GM18499 (cell line): Measurements from ENCODE around the gene KIF17.
"Not testable (repeated sequence)": the region's sequence is repeated elsewhere in the genome, so short reads cannot be mapped to it uniquely, and the experiment has no call there.

ENCODE experiments used
- ATAC-seq: cut with Tn5 transposase; IDR thresholded peaks from one replicate; pipeline ENCODE4 v1.9.1; 2021; ENCODE audit warnings: moderate number of reproducible peaks; ENCODE audit not compliant: insufficient read depth, unreplicated experiment

The KIF17 gene

DNA sequence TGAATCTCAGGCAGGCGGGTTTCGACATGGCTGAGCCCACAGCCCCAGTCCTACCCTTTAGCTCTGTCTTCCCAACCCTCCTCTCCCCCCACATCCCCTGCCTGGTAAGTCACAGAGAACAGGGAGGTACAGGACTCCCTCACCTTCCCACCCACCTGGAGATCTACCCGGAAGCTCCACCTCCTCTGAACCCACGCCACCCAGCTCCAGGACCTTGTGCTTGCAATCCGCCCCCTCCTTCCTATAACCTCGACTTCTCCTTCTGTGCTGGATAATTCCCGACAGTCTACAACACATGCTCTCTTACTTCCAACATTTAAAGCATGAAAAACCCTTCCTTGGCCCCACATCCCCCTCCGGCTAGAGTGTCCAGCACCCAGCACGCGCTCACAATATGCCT, 22.3 kb downstream of the KIF17 start:
- no peak for ATAC-seq

DNA sequence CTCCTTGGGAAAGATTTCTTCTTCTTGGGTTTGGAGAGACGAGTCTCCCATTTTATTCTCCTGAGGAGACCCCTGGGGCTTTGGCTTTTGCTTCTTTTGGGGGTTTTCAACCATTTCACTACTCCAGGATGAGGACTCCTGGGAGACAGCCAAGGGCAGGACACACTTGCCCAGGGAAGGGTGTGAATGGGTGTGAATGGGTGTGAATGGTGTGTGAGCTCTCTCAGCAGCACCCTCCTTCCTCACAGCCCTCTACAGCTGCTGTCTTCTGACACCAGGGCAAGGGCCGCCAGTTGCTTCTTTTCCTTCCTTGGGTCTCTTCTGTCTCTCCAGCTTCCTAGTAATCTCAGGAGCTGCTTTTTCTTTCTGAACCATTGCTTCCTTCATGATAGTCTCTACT, 24.2 kb downstream of the KIF17 start:
- ATAC-seq: no peak

DNA sequence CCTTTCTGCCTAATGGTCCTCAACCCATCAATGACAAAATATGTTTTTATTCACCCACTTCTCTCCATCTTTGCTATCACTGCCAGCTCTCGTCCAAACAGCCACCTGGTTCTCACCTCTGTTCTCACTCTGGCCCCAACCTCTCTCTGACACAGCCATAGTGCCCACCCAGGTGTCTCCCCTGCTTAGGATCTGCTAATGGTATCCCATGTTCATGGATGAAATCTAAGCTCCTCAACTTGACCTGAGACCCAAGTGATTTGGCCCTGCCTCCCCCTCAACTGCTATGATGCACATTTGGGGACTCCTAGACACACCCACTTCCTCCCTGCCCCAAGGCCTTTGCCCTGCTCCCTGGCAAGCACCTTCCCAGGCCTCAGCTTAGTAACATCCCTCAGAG, 25.9 kb downstream of the KIF17 start:
- no peak for ATAC-seq

DNA sequence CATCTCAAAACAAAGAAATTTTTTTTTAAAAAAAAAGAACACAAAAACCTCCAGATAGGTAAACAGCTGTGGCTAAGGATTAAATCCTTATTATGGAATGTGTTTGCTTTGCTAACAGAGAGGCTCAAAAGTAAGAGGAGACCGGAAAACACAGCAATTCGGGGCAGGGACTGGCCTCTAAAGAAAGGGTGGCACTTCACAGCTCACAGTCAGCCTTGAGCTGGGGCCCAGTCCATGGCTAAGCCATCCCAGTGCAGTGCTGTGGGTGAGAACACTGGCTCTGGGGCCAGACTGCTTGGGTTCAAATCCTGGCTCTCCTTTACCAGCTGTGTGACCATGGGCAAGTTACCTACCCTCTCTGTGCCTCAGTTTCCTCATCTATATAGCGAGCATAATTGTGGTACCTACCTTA, 28.2 kb downstream of the KIF17 start:
- no peak for ATAC-seq

DNA sequence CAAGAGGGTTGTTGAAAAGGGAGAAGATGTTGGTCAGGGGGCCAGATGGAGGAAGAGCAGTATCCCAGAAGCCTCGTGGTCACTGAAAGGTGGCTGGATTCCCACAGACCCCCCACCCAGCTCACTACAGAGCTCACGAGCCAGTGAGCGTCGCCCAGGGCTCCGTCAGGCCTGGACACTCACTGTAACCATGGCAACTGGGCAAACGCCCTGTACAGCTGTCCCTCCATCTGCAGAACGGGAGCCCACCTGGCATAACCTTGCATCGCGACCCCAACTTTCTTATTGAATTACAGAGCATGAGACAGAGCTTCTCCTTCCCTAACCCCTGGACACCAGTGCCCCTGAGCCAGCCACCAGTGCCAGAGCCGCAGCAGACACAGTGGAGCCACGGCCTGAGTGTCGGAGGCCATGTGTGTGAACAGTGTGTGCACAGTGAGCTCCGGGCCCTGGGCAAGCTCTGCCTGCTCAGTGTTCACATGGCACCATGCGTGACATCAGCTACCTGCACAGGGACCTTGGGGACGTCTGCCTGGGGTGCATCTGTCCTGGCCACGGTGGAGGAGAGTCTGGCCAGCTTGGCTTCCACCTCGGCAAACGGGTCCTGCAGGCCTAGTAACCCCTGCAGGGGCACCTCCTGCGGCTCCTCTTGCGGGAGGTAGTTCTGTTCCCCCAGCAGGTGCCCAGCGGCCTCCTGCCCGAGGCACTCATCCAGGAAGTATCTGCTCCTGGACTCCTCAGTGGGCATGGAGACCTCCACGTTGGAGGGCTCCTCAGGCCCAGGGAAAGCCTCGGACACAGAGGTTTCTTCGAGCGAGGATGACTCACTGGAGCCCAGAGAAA, 30.7 kb downstream of the KIF17 start:
- ATAC-seq: no peak

DNA sequence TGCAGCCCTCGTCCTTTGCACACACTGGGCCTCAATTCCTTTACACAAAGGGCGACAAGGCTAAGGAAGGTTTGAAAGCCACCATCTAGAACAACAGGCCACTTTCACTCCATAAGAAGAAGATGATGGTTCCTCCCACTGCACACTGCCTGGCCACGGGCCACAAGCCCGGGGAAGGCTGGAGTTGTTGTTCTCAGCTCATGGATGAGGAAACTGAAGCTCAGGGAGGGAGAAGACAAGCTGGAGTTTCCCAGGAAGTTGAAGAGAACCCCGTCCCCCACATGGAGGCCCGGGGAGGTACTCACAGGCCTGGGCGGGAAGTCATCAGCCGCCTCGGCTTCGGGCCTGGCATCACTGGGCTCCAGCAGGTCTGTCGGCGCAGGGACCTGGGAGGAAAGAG, 32.1 kb downstream of the KIF17 start:
- no peak for ATAC-seq

DNA sequence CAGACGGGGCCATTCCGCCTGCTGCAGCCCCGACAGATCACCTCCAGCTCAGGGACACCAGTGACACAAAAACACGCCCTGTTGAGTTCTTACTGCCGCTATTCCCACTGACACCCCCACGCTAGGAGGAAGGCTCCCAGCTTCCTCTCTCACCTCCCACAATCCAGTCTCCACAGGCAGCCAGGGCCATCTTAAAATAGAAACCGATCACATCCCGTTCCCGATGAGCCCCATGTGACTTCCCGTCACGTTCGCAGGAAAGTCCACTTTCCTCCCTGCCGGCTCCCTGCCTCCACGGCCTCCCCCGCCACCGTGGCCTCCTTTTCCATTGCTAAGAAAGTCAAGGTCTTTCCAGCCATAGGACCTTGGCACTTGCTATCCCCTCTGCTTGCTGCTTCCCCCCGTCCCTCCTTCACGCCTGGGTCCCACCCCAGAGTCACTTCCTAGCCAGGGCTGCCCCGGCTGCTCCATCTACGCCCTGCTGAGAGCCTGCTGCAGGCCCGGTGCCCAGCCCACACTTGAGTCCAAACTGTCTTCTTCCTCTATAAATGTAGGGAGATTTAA, 32.6 kb downstream of the KIF17 start:
- ATAC-seq: no peak

DNA sequence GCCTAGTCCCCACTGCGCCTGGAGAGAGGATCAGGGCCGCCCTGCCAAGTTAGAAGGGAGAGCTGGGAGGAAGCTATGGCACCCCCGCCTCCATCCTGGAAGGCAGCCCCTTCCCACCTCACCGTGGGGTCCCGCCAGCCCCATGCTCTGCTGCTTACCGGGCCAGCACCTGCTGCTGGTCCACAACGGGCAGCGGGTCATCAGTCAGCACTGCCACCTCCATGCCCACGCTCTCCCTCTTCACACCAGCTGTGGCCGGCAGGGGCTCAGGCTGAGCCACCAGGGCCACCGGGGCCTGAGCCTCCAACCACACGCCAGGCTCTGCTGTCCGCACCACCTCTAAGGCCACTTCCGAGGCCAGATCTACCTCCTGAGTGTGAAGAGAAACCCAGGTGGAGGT, 33.2 kb downstream of the KIF17 start:
- no peak for ATAC-seq

DNA sequence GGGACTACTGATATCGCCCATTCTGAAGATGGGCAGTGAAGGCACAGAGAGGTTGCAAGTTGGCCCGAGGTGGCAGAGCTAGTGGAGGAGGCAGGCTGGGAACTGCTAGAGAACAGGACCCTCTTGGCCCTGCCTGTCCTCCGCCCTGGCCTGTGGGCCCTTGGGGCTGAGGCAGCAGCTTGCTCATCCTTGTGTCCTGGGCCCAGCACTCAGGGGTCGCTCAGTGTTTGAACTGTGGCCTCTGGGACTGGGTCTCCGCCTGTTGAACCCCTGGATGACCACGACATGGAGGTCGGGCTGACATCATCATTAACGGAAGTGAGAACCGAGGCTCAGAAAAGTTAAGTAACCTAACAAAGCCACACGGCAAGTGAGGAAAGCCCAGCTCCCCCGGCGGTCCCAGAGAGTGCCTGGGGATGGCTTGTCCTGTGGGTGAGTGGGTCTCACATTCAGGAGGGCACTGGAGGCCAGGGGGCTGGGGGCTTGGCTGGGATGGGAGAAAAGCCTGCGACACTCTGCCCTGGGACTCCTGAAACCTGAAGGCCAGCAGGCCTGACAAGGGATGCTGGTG, 33.7 kb downstream of the KIF17 start:
- ATAC-seq: no peak

DNA sequence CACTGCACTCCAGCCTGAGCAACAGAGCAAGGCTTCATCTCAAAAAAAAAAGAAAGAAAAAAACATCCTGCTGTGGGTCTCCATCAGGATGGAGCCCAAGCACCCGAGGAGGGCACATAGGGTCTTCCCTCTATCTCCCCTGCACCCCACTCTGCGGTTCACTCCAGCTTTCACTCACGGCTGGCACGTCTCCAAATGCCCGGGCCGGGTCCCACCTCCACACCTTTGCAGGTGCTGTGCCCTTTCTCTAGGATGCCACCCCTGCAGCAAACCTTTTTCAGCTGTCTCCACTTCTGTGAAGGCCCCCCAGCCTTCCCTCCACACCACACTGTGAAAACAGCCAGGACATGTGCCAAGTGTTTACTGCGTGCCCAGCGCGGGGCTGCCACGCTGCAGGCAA, 34.2 kb downstream of the KIF17 start:
- no peak for ATAC-seq

DNA sequence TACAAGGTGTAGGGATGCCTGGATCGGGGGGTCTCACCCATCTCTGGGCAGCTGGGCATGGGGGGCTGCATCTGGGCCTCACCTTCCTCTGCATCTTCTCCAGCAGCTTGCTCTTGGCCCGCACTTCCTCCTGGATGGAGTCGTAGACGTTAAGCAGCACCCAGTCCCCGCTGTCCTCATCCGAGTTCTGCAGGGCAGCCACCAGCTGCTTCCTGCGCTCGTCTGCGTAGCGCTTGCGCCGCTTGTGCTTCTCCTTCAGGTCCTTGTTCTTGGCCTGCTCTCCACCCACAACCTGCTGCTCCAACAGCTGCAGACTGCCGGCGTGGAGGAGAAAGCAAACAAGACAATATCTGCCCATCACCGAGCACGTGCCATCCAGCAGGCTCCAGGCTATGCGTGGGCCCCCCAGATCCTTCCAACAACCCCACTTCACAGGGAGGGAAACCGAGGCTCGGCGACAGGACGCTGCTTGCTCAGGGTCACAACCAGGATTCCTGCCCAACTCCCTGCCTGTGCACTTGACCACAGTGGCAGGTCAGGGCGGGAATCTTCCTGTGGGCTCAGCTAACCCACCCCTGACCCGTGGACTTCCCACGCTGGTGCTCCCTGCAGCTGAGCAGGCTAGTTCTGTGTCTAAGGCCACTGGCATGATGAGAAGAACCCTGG, 35.1 kb downstream of the KIF17 start:
- no peak for ATAC-seq

DNA sequence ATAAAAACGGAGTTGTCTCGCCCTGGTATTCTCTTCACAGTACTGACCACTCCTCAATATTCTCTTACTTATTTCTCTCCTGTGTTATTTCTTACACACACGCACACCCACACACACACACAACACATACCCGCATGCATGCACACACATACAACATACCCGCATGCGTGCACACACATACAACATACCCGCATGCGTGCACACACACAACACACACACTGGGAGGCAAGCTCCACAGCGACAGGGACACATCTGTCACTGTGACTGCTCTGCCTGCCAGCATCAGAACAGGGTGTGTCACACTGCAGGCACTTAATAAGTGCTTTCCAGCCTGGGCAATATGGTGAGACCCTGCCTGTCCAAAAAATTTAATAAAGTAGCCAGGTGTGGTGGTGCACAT, 35.8 kb downstream of the KIF17 start:
- ATAC-seq: no peak

DNA sequence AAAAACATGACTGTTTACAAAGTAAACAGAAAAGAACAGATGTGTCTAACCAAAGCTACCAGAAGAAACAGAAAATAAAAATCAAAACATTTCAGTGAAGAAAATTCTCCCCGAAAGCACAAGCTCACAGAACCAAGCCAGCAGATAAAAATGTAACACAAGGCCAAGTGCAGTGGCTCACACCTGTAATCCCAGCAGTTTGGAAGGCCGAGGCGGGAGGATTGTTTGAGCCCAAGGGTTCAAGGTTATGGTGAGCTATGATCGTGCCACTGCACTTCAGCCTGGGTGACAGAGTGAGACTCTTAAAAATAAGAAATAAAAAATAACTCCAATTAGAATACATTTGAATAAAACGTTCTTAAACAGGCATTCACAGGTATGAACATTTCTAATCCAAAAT, 37.5 kb downstream of the KIF17 start:
- no peak for ATAC-seq

DNA sequence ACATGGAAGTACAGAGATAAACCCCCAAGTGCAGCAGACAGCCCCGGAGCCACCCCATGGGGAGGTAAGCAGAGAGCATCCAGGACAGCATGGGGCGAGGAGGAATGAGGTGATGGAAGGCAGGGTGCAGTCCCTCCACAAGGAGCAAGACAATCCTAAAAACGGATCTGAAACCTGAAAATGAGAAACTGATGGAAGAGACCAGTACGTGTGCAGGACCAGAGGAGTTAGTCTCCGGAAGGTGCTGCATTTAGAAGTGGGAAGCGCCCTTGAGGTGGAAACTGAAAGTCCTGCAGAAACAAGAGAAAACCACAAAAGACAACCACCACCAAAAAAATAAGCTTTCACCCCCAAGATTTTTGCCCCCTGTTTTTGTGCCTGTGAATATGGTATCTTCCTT, 39.2 kb downstream of the KIF17 start:
- no peak for ATAC-seq

DNA sequence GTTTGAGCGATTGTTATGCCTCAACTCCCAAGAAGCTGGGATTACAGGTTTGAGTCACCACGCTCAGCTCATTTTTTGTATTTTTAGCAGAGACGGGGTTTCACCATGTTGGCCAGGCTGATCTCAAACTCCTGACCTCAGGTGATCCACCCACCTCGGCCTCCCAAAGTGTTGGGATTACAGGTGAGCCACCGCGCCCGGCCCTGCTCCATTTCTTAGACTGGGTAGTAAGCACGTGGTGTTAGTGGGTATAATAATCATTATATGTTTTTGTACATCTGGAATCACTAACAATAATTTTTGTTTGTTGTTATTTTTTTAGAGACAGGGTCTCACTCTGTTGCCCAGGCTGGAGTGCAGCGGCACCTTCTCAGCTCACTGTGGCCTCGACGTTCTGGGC, 44.2 kb downstream of the KIF17 start:
- not testable (repeated sequence) for ATAC-seq

DNA sequence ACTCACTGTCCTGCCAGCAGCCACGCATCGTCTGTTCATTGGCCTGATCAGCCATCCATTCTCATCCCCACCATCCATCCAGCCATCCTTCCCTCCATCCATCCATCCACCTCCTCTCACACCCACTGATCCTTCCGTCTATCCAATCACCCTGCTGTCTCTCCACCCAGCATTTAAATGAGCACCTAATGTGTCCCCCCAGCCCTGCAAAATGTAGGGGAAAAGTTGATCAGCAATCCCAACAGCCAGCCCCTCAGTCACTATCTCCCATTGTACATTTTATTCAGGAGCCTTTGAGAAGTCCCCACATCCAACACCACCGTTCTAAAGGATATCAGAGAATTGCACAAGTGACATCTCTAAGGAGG, 45.6 kb downstream of the KIF17 start:
- ATAC-seq: no peak

DNA sequence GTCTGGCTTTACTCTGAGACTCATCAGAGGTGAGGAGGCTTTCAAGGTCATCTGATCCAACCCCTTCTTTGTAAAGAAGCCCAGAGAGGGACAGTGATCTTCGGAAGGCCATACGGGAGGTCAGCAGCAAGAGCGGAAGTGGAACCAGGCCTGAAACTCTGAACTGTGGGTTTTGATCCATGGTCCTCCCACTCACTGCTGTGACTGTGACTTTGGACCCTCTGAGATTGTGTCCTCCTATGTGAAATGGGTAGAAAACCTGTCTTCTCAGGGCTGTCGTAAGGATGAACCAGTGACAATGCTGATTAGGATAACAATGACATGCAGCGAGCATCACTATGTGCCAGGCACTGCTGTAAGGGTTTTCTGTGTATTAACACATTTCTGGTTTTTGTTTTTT, 46.9 kb downstream of the KIF17 start:
- ATAC-seq: no peak

DNA sequence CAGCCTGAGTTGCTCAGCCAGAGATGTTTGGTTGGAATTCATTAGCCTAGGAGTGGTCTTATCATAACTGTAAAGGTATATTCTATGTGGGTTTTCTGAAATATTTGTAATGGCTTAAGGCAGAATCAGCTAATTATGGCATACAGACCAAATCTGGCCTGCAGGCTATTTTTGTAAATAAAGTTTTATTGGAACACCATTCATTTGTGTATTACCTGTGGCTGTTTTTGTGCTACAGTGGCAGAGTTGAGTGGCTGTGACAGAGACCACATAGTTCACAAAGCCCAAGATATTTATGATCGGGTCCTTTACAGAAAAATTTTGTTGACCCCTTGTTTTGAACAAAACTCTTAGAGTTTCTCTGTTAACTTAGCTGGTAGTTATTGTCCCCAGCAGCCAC, 49.2 kb downstream of the KIF17 start:
- no peak for ATAC-seq

DNA sequence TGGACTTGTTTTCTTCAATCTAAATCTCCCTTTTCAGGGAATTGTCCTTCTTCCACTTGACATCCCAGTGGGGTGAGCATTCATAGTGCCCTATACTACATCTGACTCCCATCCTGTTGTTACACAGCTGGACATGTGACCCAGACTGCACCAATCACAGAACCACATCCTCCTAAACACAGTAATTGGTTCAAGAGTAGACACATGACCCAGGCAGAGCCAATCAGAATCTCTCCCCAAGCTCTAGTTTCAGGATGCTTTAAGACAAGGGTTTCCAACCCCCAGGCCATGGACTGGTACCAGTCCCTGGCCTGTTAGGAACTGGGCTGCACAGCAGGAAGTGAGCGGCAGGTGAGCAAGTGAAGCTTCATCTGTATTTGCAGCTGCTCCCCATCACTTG, 51.0 kb downstream of the KIF17 start:
- ATAC-seq: no peak

DNA sequence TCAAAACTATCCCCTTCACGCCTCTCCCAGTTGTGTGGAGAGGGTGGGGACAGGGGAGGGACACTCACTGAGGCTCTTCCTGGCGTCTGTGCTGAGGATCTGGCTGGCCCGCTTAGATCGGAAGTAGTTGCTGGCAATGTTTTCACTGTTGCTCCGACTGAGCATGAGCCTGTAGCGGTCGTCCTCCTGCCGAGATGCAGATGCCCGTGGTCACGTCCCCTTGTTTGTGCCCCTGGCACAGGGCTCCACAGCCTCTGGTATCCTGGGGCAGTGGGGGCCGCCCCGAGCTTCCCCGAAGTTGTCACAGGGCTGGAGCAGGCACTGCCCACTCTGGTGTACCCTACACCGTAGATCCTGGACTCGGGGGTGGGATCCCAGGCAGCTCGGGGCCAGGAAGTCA, 51.7 kb downstream of the KIF17 start:
- ATAC-seq: no peak

DNA sequence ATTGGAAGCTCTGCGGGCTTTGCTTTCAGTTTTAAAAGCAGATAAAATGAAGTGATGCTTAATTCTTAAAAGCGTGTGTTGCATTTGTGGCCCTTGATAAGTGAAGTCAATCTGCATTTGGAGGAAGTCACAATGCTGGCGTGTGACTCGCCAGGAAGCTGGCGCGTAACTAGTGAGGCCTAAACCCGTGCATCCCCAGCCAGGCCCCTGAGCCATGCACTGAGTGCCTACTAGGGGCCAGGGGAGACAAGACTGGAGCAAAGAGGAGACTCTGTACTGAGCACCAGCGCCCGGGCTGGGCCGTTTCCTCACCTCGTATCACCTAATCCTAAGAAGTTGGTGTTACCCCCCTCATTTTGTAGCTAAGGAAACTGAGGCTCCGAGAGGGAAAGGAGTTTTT, 52.1 kb downstream of the KIF17 start:
- ATAC-seq: no peak
